Right ventricle myocardium inferior (tissue), 1 donor: Measurements from ENCODE around the gene AKT3. TPM values are rescaled to one million over a fixed set of nuclear protein-coding genes. Genes with fewer than 3 reads are reported as not detected.
"Not testable (repeated sequence)": the region's sequence is repeated elsewhere in the genome, so short reads cannot be mapped to it uniquely, and the experiment has no call there.

Experiments
- ATAC-seq: fragments of 200-7000 bp; cut with Tn5 transposase; one replicate; pipeline ENCODE4 v1.9.1; 2020; ENCODE audit warnings: mild to moderate bottlenecking, moderate library complexity
- DNase-seq: peaks from one replicate; pipeline ENCODE4 v3.0.0; 2021; ENCODE audit errors: missing footprints
- intact Hi-C: fragments of 100-400 bp; cut with DNase I; formaldehyde crosslinking; loops from one replicate; pipeline ENCODE4 v1.11.0; 2022
- total RNA-seq: library from RNA; stranded (reverse); fragmentation: NEBNext Ultra II Directional; extraction: Animal tissue kit (Norgen Biotek cat#: 25700); gene quantifications from one replicate; pipeline ENCODE4 v1.2.1, GENCODE V29; 2021
- donor health status: DM: no; HTN: yes; CAD: no; lungs with severe emphysema.

AKT3 gene
- total RNA-seq, 1 donor from 2014 or later: 19.1 TPM

DNA sequence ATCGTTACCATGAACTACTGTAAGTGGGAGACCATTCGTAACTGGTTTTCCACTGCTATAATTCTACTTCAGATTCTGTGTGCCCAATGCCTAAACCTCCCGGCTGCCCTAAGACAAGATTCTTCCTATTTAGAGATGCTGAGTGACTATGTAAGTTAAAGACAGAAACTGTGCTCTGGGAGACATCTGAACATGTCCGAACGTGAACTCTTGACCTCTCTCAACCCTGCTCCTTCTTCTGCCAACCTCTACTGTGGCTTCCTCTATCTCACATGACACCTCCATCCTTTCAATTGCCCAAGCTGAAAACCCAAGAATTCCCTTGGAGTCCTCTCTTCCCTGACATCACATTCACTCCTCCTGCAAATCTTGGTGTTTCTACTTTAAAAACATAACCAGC, 182.9 kb downstream of the AKT3 start:
- DNase-seq (no peak), ATAC-seq (no peak)
- intact Hi-C loops: no loop called here

DNA sequence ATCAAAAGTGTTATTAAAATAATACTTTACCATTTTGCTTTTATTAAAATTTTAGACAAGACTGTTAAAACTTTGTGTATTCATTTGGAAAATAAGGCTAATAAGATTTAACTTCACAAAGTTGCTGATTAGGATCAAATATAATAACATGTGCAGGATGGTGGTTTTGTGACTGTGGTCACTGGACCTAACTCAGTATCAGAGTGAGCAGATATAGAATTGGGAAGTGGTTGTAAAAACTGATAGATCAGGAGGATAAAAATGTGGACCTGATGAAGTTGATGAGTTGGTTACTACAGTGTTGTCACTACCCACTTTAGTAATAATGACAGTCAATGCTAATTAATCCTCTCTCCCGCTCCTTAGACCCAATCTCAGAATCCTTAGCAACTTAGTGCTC, 186.4 kb downstream of the AKT3 start:
- DNase-seq (no peak), ATAC-seq (no peak)
- intact Hi-C loops: no loop called here

DNA sequence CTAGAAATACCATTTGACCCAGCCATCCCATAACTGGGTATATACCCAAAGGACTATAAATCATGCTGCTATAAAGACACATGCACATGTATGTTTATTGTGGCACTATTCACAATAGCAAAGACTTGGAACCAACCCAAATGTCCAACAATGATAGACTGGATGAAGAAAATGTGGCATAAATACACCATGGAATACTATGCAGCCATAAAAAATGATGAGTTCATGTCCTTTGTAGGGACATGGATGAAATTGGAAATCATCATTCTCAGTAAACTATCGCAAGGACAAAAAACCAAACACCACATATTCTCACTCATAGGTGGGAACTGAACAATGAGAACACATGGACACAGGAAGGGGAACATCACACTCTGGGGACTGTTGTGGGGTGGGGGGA, 187.9 kb downstream of the AKT3 start:
- intact Hi-C loops, ATAC-seq: not testable (repeated sequence)

DNA sequence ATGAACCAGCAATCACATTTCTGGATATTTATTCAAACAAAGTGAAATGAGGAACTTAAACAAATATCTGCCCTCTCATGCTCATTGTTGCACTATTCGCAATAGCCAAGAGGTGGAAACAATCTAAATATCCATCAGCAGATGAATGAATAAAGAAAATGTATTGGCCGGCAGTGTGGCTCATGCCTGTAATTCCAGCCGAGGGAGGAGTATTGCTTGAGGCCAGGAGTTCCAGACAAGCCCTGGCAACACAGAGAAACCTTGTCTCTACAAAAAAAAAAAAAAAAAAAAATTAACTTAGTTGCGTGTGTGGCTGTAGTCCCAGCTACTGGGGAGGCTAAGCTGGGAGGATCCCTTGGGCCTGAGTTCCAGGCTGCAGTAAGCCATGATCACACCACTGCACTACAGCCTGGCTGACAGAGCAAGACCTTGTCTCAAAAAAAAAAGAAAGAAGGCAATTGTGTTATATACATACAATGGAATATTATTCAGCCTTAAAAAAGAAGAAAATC, 191.4 kb downstream of the AKT3 start:
- ATAC-seq: no peak
- intact Hi-C loops: no loop called here

More for the DNA sequence above, 187.9 kb downstream of the AKT3 start:
- not testable (repeated sequence) for DNase-seq

DNA sequence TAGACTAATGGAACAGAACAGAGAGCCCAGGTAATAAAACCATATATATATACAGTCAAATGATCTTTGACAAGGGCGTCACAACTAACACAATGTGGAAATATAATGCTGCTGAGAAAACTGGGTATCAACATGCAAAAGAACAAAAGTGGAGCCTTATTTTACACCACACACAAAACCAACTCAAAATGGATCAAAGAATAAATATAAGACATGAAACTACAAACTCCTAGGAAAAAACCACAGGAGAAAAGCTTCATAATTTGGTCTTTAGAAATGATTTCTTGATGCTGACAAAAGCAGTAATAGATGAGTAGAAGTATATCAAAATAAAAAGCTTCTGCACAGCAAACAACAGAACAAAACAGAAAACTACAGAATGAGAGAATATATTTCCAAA, 192.2 kb downstream of the AKT3 start:
- no peak for ATAC-seq
- no peak for DNase-seq
- intact Hi-C loops: no loop called here

More for the DNA sequence above, 191.4 kb downstream of the AKT3 start:
- no peak for DNase-seq

DNA sequence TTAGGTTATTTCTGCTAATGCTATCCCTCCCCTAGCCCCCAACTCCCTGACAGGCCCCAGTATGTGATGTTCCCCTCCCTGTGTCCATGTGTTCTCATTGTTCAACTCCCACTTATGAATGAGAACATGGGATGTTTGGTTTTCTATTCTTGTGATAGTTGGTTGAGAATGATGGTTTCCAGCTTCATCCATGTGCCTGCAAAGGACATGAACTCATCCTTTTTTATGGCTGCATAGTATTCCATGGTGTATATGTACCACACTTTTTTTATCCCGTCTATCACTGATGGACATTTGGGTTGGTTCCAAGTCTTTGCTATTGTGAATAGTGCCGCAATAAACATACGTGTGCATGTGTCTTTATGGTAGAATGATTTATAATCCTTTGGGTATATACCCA, 200.5 kb downstream of the AKT3 start:
- ATAC-seq, intact Hi-C loops, DNase-seq: not testable (repeated sequence)

DNA sequence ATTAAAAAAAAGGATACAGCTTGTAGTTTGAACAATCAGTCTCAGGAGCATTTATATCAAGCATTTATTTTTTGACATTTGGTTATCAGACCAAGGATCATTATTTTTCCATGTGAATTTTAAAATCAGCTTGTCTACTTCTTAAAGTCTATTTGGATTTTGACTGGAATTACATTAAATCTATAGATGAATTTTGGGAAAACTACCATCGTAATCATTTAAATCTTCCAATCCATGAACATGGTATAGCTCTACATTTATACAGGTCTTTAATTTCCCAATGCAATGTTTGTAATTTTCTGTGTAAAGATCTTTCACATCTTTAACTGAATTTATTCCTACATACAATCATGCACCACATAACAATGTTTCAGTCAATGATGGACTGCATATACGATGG, 203.2 kb downstream of the AKT3 start:
- intact Hi-C loops: no loop called here
- DNase-seq (no peak), ATAC-seq (no peak)

DNA sequence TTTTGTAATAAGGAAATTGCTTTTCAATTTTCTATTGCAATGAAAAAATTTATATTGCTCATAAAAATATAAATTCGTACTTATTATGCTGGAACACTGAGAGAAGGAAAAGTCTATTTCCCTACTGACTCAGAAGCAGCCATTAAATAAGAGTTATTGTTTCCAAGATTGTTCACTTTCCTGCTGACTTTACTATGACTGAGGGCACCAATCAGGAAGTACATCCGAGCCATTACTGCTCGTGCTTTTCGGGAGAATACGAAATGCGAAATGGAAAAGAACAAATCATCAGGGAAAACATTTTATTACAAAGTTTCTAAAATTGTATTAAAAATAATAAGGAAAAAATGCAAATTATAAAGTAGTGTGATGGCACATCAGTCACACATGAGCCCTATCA, 204.8 kb downstream of the AKT3 start:
- intact Hi-C loops: no loop called here
- no peak for ATAC-seq
- no peak for DNase-seq

DNA sequence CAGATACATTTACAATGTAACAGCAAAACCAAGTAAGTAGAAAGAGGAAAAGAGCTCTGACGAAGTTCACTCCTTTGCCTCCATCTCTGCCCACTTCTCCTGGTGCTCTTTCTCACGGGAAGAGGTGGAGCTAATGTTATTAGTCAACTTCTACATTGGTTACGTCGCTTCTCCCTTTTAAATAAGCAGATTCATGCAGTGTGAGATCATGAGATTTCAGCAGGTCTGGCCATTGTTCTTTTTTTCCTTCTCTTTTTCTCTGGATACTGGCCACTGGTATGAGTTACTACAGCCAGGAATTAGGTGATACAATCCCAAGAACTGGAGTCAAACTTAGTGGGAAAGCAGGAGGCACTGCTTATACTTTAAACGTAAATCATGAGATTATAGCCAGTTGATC, 207.1 kb downstream of the AKT3 start:
- ATAC-seq (no peak), DNase-seq (no peak)
- intact Hi-C loops: no loop called here

DNA sequence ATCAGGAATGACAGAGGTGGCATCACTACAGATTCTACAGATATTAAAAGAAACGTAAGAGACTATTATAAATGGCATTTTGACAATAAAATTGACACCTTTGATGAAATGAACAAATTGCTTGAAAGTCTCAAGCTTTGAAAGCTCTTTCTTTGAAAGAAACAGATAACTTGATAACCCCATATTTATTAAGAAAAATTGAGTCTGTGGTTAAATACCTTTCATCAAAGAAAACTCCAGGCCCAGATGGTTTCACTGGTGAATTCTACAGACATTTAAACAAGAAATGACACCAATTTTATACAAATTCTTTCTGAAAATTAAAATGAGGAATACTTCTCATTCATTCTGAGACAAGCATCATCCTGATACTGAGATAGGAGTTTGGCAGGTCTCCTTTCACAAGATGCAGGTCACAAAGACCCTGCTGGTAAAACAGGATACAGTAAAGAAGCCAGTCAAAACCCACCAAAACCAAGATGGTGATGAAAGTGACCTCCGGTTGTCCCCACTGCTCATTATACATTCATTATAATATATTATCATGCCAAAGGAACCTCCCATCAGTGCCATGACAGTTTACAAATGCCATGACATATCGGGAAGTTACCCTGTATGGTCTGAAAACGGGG, 210.9 kb downstream of the AKT3 start:
- ATAC-seq: no peak
- no peak for DNase-seq
- intact Hi-C loops: no loop called here

DNA sequence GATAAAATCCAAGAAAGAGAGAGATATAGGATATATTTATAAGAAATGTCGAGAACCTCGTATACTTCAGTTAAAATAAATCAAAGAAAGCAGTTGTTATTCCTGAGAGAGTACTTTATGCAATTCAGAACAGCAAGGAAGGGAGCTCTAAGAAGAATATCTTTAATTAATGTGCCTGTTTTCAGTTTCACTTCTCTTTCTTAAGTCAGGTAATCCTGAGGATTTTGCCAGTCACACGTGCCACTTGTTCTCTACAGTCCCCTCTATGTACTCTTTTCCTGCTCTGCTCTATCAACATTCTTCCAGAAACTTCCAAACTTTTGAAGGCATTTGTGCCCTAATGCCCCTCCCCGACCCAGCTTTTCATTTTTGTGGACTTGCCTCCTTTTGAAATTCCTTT, 211.9 kb downstream of the AKT3 start:
- DNase-seq (no peak), ATAC-seq (no peak)
- intact Hi-C loops: no loop called here

DNA sequence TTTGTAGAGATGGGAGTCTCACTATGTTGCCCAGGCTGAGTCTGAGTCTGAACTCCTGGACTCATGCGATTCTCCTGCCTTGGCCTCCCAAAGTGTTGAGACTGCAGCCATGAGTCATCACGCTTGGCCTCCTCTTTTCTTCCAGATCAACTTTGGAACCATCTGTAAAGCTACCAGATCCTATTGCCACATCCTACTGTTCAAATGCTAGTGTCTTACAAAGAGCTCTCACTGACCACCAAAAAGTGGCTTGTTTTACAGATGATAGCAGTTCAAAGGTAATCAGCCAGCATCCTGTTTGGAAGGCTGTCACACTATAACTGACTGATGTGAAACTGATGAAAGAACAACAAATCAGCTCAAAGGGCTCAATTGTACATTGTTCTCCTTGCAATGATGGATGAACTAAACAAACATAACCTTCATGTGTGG, 221.6 kb downstream of the AKT3 start:
- ATAC-seq (no peak), DNase-seq (no peak)
- intact Hi-C loops: no loop called here

DNA sequence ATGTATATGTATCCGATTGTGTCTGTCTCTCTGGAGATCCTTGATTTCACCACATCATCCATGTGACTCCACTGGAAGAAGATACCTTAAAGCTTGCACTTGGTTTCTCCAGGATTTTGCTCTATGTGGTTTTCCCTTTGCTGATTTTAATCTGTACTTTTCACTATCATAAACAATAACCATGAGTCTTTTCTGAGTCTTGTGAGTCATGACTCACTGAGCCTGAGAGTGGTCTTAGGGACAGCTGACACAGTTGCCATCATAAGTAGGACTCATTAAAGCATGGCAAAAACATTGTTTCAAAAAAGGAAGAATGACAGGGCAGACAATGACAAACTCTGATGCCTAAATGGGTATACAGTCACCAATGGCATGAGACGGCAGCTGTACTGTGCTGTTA, 226.2 kb downstream of the AKT3 start:
- intact Hi-C loops: no loop called here
- no peak for ATAC-seq
- DNase-seq: no peak

DNA sequence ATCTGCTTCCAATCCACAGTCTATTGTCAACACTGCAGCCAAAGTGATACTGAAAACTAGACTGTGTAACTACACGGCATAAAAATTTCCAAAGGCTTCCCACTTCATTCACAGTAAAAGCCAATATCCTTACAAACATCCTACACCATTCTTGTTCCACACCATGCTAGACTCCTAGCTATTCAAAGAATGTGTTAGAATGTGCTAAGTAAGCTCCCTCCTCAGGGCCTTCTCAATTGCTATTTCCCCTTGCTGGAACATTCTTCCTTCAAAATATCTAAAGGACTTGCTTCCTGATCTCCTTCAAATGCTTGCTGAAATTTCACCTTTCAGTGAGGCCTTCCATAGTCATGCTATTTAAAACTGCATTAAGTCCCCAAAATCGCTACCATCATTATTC, 228.1 kb downstream of the AKT3 start:
- no peak for ATAC-seq
- intact Hi-C loops: no loop called here

DNA sequence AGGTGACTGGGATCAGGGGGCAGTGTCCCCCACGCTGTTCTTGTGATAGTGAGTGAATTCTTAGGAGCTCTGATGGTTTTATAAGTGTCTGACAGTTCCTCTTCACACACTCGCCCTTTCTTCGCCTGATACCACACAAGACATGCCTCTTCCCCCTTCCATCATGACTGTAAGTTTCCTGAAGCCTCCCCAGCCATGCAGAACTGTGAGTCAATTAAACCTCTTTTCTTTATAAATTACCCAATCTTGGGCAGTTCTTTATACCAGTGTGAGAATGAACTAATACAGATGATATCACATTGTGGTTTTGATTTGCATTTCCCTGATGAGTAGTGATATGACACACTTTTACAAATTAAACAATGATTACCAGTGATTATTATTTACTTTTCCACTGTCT, 229.9 kb downstream of the AKT3 start:
- ATAC-seq (no peak), DNase-seq (no peak)
- intact Hi-C loops: no loop called here

More for the DNA sequence above, 228.1 kb downstream of the AKT3 start:
- DNase-seq: no peak

DNA sequence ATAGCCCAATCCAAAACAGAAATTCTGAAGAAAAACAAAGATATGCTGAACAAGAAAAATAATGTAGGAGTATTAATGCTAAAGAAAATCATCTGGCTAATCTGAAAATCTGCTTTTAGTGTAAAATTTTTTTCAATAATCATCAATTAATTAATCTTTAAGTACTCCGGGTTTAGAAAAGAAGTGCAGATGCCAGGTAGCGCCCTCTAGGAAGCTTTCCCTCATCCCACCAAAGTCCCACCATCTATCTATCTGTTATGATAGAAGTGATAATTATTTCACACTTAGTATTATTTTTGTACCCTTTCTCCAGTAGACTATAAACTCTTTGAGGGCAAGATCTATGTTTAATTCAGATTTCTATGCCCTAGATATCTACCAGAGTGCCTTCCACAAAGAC, 240.3 kb downstream of the AKT3 start:
- DNase-seq: no peak

DNA sequence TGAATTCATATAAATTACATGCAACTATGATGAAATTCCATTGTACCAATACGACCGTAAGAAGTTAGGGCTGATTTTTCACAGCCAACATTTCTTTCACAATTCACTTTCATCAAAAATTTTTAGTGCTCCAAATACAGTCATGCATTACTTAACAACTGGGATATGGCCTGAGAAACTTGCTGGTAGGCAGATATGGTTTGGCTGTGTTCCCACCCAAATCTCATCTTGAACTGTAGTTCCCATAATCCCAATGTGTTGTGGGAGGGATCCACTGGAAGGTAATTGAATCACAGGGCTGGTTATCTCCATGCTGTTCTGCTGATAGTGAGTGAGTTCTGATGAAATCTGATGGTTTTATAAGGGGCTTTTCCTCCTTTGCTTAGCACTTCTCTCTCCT, 244.4 kb downstream of the AKT3 start:
- ATAC-seq: peak; percentile 48
- intact Hi-C loops: no loop called here
- DNase-seq: no peak

More for the DNA sequence above, 240.3 kb downstream of the AKT3 start:
- intact Hi-C loops: no loop called here
- ATAC-seq: no peak

DNA sequence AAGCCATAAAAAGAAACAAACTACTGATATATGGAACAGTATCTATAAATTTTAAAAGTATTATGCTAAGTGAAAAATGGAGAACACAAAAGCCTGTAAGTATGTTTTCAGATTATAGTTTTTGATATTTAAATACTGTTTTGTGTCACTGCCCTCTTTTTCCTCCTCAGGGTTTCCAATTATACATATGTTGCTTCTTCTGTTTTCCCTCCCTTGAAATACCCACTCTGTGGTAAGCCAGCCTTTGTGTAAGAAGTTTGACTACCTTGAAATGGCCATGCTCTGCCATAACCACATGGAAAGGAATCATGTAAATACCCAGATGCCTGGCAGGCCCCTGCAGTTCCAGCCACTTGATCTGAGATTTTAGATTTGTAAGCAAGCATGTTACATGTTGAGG, 248.3 kb downstream of the AKT3 start:
- DNase-seq (no peak), ATAC-seq (no peak)
- intact Hi-C loops: no loop called here

DNA sequence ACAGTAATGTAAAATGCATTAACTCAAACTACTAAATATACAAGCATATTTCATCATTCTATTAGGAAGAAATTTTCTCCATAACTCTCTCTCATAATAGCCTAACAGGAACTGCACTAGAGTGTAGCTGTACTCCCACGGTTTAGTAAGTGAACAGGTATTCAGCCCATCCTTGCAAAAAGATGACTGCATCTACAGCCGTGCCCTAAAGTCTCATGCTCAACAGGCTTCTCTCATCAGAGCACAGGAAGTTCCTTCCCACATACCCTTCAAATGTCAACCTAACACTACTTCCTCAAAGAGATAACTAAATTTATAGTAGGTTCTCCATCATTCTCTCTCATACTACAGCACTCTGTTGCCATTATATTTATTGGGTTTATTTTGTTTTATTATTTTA, 251.6 kb downstream of the AKT3 start:
- intact Hi-C loops: no loop called here
- DNase-seq: no peak
- no peak for ATAC-seq

DNA sequence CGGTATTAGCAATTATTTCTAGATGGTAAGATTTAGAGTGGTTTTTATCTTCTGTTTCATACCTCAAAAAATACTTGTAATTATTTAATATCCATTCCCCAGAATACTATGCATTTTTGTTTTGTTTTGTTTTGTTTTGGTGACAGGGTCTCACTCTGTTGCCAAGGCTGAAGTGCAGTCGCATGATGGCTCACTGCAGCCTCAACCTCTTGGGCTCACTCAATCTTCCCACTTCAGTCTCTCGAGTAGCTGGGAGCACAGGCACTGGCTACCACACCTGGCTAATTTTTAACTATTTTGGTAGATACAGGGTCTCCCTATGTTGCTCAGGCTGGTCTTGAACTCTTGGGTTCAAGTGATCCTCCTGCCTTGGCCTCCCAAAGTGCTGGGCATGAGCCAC, 252.7 kb downstream of the AKT3 start:
- intact Hi-C loops: no loop called here
- DNase-seq: no peak
- ATAC-seq: no peak

DNA sequence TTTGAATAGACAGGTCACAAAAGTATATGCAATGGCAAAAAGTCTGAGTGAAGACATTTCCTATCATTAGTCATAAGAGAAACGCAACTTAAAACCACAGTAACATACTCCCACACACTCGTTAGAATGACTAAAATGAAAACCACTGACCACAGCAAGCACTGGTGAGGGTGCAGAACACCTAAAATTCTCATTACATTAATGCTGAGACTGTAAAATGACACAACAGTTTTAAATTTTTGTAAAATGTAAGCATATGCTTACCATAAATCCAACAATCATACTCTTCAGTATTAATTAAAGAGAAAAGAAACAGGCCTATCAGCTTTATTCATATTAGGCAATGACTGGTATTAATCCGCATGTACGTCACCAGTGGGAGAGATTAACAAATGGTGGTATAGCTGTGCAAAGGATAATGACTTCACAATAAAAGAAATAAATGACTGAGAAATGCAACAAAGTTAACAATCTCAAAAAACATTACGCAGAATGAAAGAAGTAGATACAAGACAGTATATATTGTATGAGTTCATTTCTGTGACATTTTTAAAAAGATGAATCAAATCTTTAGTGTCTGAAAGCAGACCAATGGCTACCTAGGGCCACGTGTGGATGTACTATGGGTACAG, 253.5 kb downstream of the AKT3 start:
- ATAC-seq (no peak), DNase-seq (no peak)
- intact Hi-C loops: no loop called here
